ENCODE data around the gene HOXB8. TPM values are rescaled to one million over a fixed set of nuclear protein-coding genes. Genes with fewer than 3 reads are reported as not detected.

The HOXB8 gene
- total RNA-seq, 2 donors from 2014 or later: 0.09 to 0.97 TPM

- intact Hi-C loops (cut with DNase I): no loop called here
- H3K4me1 ChIP-seq (replicated peaks): no peaks in the 10 kb centered on the region
These were observed 36.2 kb downstream of the HOXB8 start for GRCh38 chr17:48578616-48579470.

GRCh38 chr17:48577946-48578615 lies 37.0 kb downstream of the HOXB8 start, which contains the start of gene HOXB4:
TSS of gene HOXB4 (minus strand) at chr17:48578350. CDS start at chr17:48578319, 31 bp downstream.
- no peaks in the 10 kb centered on the region for H3K9me3 ChIP-seq
- no peak for TF ChIP-seq POLR2A (IDR thresholded peaks at IDR 0.05)
- TF ChIP-seq, protein P1, sequence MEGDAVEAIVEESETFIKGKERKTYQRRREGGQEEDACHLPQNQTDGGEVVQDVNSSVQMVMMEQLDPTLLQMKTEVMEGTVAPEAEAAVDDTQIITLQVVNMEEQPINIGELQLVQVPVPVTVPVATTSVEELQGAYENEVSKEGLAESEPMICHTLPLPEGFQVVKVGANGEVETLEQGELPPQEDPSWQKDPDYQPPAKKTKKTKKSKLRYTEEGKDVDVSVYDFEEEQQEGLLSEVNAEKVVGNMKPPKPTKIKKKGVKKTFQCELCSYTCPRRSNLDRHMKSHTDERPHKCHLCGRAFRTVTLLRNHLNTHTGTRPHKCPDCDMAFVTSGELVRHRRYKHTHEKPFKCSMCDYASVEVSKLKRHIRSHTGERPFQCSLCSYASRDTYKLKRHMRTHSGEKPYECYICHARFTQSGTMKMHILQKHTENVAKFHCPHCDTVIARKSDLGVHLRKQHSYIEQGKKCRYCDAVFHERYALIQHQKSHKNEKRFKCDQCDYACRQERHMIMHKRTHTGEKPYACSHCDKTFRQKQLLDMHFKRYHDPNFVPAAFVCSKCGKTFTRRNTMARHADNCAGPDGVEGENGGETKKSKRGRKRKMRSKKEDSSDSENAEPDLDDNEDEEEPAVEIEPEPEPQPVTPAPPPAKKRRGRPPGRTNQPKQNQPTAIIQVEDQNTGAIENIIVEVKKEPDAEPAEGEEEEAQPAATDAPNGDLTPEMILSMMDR (IDR thresholded peaks at IDR 0.05): no peak
- TF ChIP-seq POLR2AphosphoS5 (IDR thresholded peaks at IDR 0.05): no peak
- intact Hi-C loops (cut with DNase I): no loop called here
- DNase-seq (ENCODE audit: low spot score): no peak
- H3K27me3 ChIP-seq (replicated peaks; ENCODE audit: insufficient read depth): peaks cover 73% of the 10 kb centered on the region
- H3K36me3 ChIP-seq: no peaks in the 10 kb centered on the region
- peak within 1 kb of the TSS; percentile 14 to 27 for H3K4me3 ChIP-seq
- H3K27ac ChIP-seq: no peak within 1 kb of the TSS
- H3K4me1 ChIP-seq (replicated peaks): no peaks in the 10 kb centered on the region
- 2% methylated on average over 37 of the region's 58 CpGs for WGBS

More at GRCh38 chr17:48578616-48579470, 36.2 kb downstream of the HOXB8 start:
- Histone ChIP-seq H3K4me3 (peak overlapping the region; percentile 14 to 27), H3K27ac (no peak overlapping the region), H3K9me3 (no peaks in the 10 kb centered on the region), H3K27me3 (replicated peaks; ENCODE audit: insufficient read depth) (peaks cover 73% of the 10 kb centered on the region), H3K36me3 (no peaks in the 10 kb centered on the region)
- TF ChIP-seq, protein P1 (IDR thresholded peaks at IDR 0.05): no peak
- TF ChIP-seq POLR2AphosphoS5 (IDR thresholded peaks at IDR 0.05) (no peak), POLR2A (IDR thresholded peaks at IDR 0.05) (no peak)
- 23% methylated on average over 43 of the region's 43 CpGs for WGBS
- DNase-seq (ENCODE audit: low spot score): no peak

GRCh38 chr17:48577330-48577945 lies 37.7 kb downstream of the HOXB8 start:
- Histone ChIP-seq H3K9me3 (no peaks in the 10 kb centered on the region), H3K27me3 (replicated peaks; ENCODE audit: insufficient read depth) (peaks cover 66% of the 10 kb centered on the region), H3K4me1 (replicated peaks) (no peaks in the 10 kb centered on the region), H3K27ac (no peak overlapping the region), H3K36me3 (no peaks in the 10 kb centered on the region), H3K4me3 (peak overlapping the region; percentile 14 to 27)
- intact Hi-C loops (cut with DNase I): no loop called here
- DNase-seq (ENCODE audit: low spot score): no peak
- 4% methylated on average over 18 of the region's 19 CpGs for WGBS
- TF ChIP-seq, protein P1 (IDR thresholded peaks at IDR 0.05): no peak
- TF ChIP-seq POLR2A (IDR thresholded peaks at IDR 0.05): no peak
- no peak for TF ChIP-seq POLR2AphosphoS5 (IDR thresholded peaks at IDR 0.05)

DNA sequence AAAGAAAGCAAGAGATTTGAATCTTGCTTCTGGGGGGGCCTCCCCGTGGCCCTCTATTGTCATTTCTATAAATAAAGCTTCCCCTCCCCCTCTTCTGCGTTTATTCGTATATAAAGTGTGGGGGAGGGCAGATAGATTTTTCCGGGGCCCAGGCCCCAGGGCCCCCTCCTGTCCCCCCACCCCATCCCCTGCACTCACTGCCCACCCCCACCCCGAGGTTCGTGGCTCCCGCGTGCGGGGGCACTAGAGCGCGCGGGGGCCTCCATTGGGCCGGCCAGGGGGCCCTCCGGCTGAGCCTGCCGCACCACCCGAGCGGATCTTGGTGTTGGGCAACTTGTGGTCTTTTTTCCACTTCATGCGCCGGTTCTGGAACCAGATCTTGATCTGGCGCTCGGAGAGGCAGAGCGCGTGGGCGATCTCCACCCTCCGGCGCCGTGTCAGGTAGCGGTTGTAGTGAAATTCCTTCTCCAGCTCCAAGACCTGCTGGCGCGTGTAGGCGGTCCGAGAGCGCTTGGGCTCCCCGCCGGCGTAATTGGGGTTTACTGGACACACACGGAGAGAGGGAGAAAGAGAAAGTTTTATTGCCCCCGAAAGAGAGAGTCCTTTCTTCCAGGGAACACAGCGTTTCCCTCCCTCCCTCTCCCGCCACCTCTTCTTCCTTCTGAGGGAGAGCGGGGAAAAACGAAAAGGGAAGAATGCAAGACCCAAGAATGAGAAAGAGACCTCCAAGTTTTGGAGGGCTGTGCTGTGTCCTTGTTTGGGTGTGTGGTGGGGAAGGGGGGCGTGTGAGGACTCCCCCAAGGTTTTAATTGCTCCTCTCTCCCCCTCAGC lies 38.4 kb downstream of the HOXB8 start:
- Histone ChIP-seq H3K4me3 (no peak overlapping the region), H3K9me3 (no peaks in the 10 kb centered on the region), H3K27me3 (replicated peaks; ENCODE audit: insufficient read depth) (peaks cover 59% of the 10 kb centered on the region), H3K27ac (no peak overlapping the region), H3K4me1 (replicated peaks) (no peaks in the 10 kb centered on the region), H3K36me3 (no peaks in the 10 kb centered on the region)
- TF ChIP-seq, protein P1 (IDR thresholded peaks at IDR 0.05): no peak
- TF ChIP-seq POLR2AphosphoS5 (IDR thresholded peaks at IDR 0.05) (no peak), POLR2A (IDR thresholded peaks at IDR 0.05) (no peak)
- intact Hi-C loops (cut with DNase I): no loop called here
- no peak for DNase-seq (ENCODE audit: low spot score)
- WGBS: 7% methylated on average over 33 of the region's 43 CpGs

Data from prostate gland (tissue), 2 donors.